H7 (cell line): ENCODE measurements around the gene ALOX15B. TPM values are rescaled to one million over a fixed set of nuclear protein-coding genes. Genes with fewer than 3 reads are reported as not detected.

ENCODE experiments used
- DNase-seq: peaks from one replicate; pipeline ENCODE4 v3.0.0; 2012
- H3K27me3 ChIP-seq: 2 replicates; pipeline ENCODE4 v1.6.0; 2011; ENCODE audit warnings: mild to moderate bottlenecking, low read length; ENCODE audit not compliant: control insufficient read depth, insufficient read depth
- H3K36me3 ChIP-seq: replicated peaks from 2 replicates; pipeline ENCODE4 v1.5.1; 2011; ENCODE audit warnings: low read length; ENCODE audit not compliant: control insufficient read depth, insufficient read depth
- H3K4me3 ChIP-seq: 2 replicates; pipeline ENCODE4 v1.5.1; 2011; ENCODE audit warnings: low read depth, mild to moderate bottlenecking, control low read depth, low read length, moderate library complexity; ENCODE audit not compliant: insufficient read depth
- total RNA-seq: library from RNA; depleted of rRNA; stranded (reverse); fragments of >200 nt; shearing (Covaris generic); gene quantifications from 2 replicates; pipeline ENCODE4 v1.2.3, GENCODE V29; 2014

Gene ALOX15B
- total RNA-seq, 1 experiment from 2014 or later, result not detected

- DNase-seq, result no peak
- peaks cover 3% of the 10 kb centered on the region; the same call in 1 of the 2 replicates for H3K27me3 ChIP-seq
These were observed 3.1 kb downstream of the ALOX15B start for GRCh38 chr17:8041979-8042378.

GRCh38 chr17:8044819-8045810 is 6.3 kb downstream of the ALOX15B start:
- Histone ChIP-seq H3K36me3 (no peaks in the 10 kb centered on the region), H3K4me3 (no peak overlapping the region), H3K27me3 (no peaks in the 10 kb centered on the region)
- no peak for DNase-seq

More at GRCh38 chr17:8041979-8042378, 3.1 kb downstream of the ALOX15B start:
- H3K36me3 ChIP-seq, result no peaks in the 10 kb centered on the region
- H3K4me3 ChIP-seq, result no peak overlapping the region

GRCh38 chr17:8046306-8046928 is 7.6 kb downstream of the ALOX15B start:
- Histone ChIP-seq H3K36me3 (no peaks in the 10 kb centered on the region), H3K4me3 (no peak overlapping the region), H3K27me3 (no peaks in the 10 kb centered on the region)
- DNase-seq, result no peak

GRCh38 chr17:8046929-8047768 is 8.3 kb downstream of the ALOX15B start:
- H3K4me3 ChIP-seq, result no peak overlapping the region
- H3K27me3 ChIP-seq, result no peaks in the 10 kb centered on the region
- no peak for DNase-seq
- no peaks in the 10 kb centered on the region for H3K36me3 ChIP-seq

- H3K36me3 ChIP-seq, result no peaks in the 10 kb centered on the region
These were observed 8.9 kb downstream of the ALOX15B start for GRCh38 chr17:8047769-8048110.

GRCh38 chr17:8048236-8048635 is 9.4 kb downstream of the ALOX15B start:
- H3K36me3 ChIP-seq, result no peaks in the 10 kb centered on the region
- no peak for DNase-seq
- no peak overlapping the region for H3K4me3 ChIP-seq
- no peaks in the 10 kb centered on the region for H3K27me3 ChIP-seq

More at GRCh38 chr17:8047769-8048110, 8.9 kb downstream of the ALOX15B start:
- Histone ChIP-seq H3K27me3 (no peaks in the 10 kb centered on the region), H3K4me3 (no peak overlapping the region)
- no peak for DNase-seq

GRCh38 chr17:8048736-8049135 is 9.9 kb downstream of the ALOX15B start:
- Histone ChIP-seq H3K4me3 (no peak overlapping the region), H3K27me3 (no peaks in the 10 kb centered on the region), H3K36me3 (no peaks in the 10 kb centered on the region)
- no peak for DNase-seq

GRCh38 chr17:8051831-8052230 is 13.0 kb downstream of the ALOX15B start:
- no peak overlapping the region for H3K4me3 ChIP-seq
- DNase-seq, result no peak
- peaks cover 1% of the 10 kb centered on the region; the same call in 1 of the 2 replicates for H3K27me3 ChIP-seq
- no peaks in the 10 kb centered on the region for H3K36me3 ChIP-seq

GRCh38 chr17:8052256-8053252 is 13.7 kb downstream of the ALOX15B start:
- Histone ChIP-seq H3K36me3 (no peaks in the 10 kb centered on the region), H3K4me3 (no peak overlapping the region), H3K27me3 (peaks cover 1% of the 10 kb centered on the region; the same call in 1 of the 2 replicates)
- no peak for DNase-seq

GRCh38 chr17:8053600-8053999 is 14.7 kb downstream of the ALOX15B start:
- Histone ChIP-seq H3K4me3 (no peak overlapping the region), H3K36me3 (no peaks in the 10 kb centered on the region), H3K27me3 (peaks cover 1% of the 10 kb centered on the region; the same call in 1 of the 2 replicates)
- DNase-seq, result no peak

GRCh38 chr17:8055851-8056231 is 17.0 kb downstream of the ALOX15B start:
- Histone ChIP-seq H3K27me3 (peaks cover 13% of the 10 kb centered on the region), H3K36me3 (no peaks in the 10 kb centered on the region), H3K4me3 (no peak overlapping the region)
- DNase-seq, result no peak

GRCh38 chr17:8056232-8056975 is 17.5 kb downstream of the ALOX15B start:
- Histone ChIP-seq H3K4me3 (no peak overlapping the region), H3K27me3 (peaks cover 19% of the 10 kb centered on the region), H3K36me3 (no peaks in the 10 kb centered on the region)
- no peak for DNase-seq
